HepG2 (cell line): ENCODE data around the gene TOMM20. TPM values are rescaled to one million over a fixed set of nuclear protein-coding genes. Genes with fewer than 3 reads are reported as not detected.
A peak's percentile ranks its signal among the peaks of the same experiment; 100 is the strongest.

Source experiments
- ATAC-seq: fragments of 200-7000 bp; cut with Tn5 transposase; 3 replicates; pipeline ENCODE4 v1.9.1; 2020; ENCODE audit warnings: mild to moderate bottlenecking, moderate library complexity
- BruUV-seq: library from RNA; stranded (reverse); fragments of 400-500 nt; replicated peaks from 2 replicates; lab custom pipeline; 2021; lab: Mats Ljungman, UMichigan
- CTCF ChIA-PET: fragments of 300-600 bp; formaldehyde crosslinking; extraction: SDS; loops from one replicate; lab custom pipeline; 2021; ENCODE audit warnings: low total read pairs, inconsistent platforms, low intra/inter-chr PET ratio; lab: Yijun Ruan, JAX
- POLR2A ChIA-PET: fragments of 350-600 bp; sonication (Branson Sonifier 250); formaldehyde crosslinking; loops from one replicate; lab custom pipeline; 2020; ENCODE audit warnings: antibody characterized with exemption, inconsistent platforms; lab: Yijun Ruan, JAX
- DNase-seq: peaks from one replicate; pipeline ENCODE4 v3.0.0-alpha.2; 2015; ENCODE audit warnings: low spot score
- FAIRE-seq: peaks from 3 replicates; lab custom pipeline; 2011; peaks lifted over from hg19 to GRCh38; lab: Jason Lieb, UNC
- H2AFZ ChIP-seq: one replicate; pipeline ENCODE4 v1.6.1; 2011; ENCODE audit warnings: low read length, inconsistent platforms
- H3K27ac ChIP-seq: fragments of 300-600 bp; 3 replicates; pipeline ENCODE4 v1.8.0; 2011; ENCODE audit warnings: mixed run types, mild to moderate bottlenecking, mixed read lengths, low read length, inconsistent platforms; ENCODE audit not compliant: insufficient read depth; ENCODE audit errors: extremely low read length
- H3K27me3 ChIP-seq, 2 experiments: fragments of 200-600 bp in 1 of 2; 2 replicates in 1 of 2; 3 replicates in 1 of 2; pipeline versions ENCODE4 v1.6.0 to v1.8.0; 2011; ENCODE audit warnings: low read length in 2 of 2, mild to moderate bottlenecking in 2 of 2, moderate library complexity in 2 of 2, inconsistent platforms in 1 of 2; ENCODE audit not compliant: insufficient read depth in 2 of 2, control insufficient read depth in 1 of 2
- H3K36me3 ChIP-seq, 2 experiments: fragments of 200-600 bp in 1 of 2; replicated peaks in 1 of 2; 2 replicates in 1 of 2; 3 replicates in 1 of 2; pipeline versions ENCODE4 v1.5.1 to v1.8.0; 2011; ENCODE audit warnings: low read length in 2 of 2, inconsistent platforms in 1 of 2; ENCODE audit not compliant: insufficient read depth in 2 of 2, control insufficient read depth in 1 of 2
- H3K4me1 ChIP-seq: 2 replicates; pipeline ENCODE4 v1.5.1; 2012; ENCODE audit warnings: low read length, inconsistent platforms; ENCODE audit not compliant: insufficient read depth
- H3K4me2 ChIP-seq: 2 replicates; pipeline ENCODE4 v1.6.0; 2011; ENCODE audit warnings: low read depth, low read length, inconsistent platforms
- H3K4me3 ChIP-seq, 3 experiments: fragments of 200-600 bp in 1 of 3; sonication (generic), shearing (Covaris generic) in 1 of 3; replicated peaks in 1 of 3; 2 replicates each; pipeline ENCODE4 v1.5.1; 2011 to 2016; ENCODE audit warnings: low read length in 3 of 3, inconsistent platforms in 2 of 3, low read depth in 2 of 3, mild to moderate bottlenecking in 2 of 3, control low read depth in 1 of 3, mixed read lengths in 1 of 3; ENCODE audit not compliant: insufficient read depth in 1 of 3
- H3K79me2 ChIP-seq: one replicate; pipeline ENCODE4 v1.6.1; 2011; ENCODE audit warnings: low read length, inconsistent platforms; ENCODE audit not compliant: insufficient read depth
- H3K9ac ChIP-seq: 2 replicates; pipeline ENCODE4 v1.6.0; 2011; ENCODE audit warnings: mild to moderate bottlenecking, low read depth, low read length, inconsistent platforms; ENCODE audit not compliant: insufficient read depth
- H3K9me3 ChIP-seq: 2 replicates; pipeline ENCODE4 v1.5.1; 2012; ENCODE audit warnings: mild to moderate bottlenecking, low read length
- H4K20me1 ChIP-seq: 2 replicates; pipeline ENCODE4 v1.6.0; 2011; ENCODE audit warnings: inconsistent platforms, mild to moderate bottlenecking, low read length, moderate library complexity; ENCODE audit not compliant: insufficient read depth
- HOXA7 ChIP-seq: sonication (generic); formaldehyde crosslinking; IDR thresholded peaks from 2 replicates; pipeline ENCODE4 v1.8.1; 2022; ENCODE audit warnings: mild to moderate bottlenecking, missing genetic modification reagents, moderate library complexity
- JUND ChIP-seq: sonication (generic); formaldehyde crosslinking; IDR thresholded peaks from 2 replicates; pipeline ENCODE4 v1.8.0; 2022; ENCODE audit warnings: mild to moderate bottlenecking, missing genetic modification reagents
- ZNF121 ChIP-seq: sonication (generic); formaldehyde crosslinking; IDR thresholded peaks from 2 replicates; pipeline ENCODE4 v1.5.0; 2020; ENCODE audit warnings: mild to moderate bottlenecking, missing genetic modification reagents
- ZNF737 ChIP-seq: sonication (generic); formaldehyde crosslinking; IDR thresholded peaks from 2 replicates; pipeline ENCODE4 v1.5.0; 2020; ENCODE audit warnings: missing genetic modification reagents, mild to moderate bottlenecking, borderline replicate concordance
- in situ Hi-C: cut with HindIII; loops from 2 replicates; pipeline ENCODE4 v1.10.0; 2017; ENCODE audit warnings: low pct_unique_long_range_greater_than_20kb; ENCODE audit not compliant: extremely low pct_ligation_motif_present
- intact Hi-C: fragments of 100-400 bp; cut with micrococcal nuclease; formaldehyde crosslinking; loops from one replicate; pipeline ENCODE4 v1.10.0; 2022; ENCODE audit not compliant: unreplicated experiment
- polyA plus RNA-seq, 8 experiments: library from polyadenylated mRNA; depleted of rRNA in 3 of 8; stranded (reverse) in 7 of 8; unstranded in 1 of 8; fragments of >200 nt; fragmentation: Illumina TruSeq in 4 of 8; extraction: Trizol in 4 of 8; gene quantifications; 2 replicates each; pipeline versions ENCODE4 v1.2.1 to v1.2.3, GENCODE V29; 2011 to 2016; ENCODE audit warnings: low read depth in 4 of 8, missing spikeins in 1 of 8, mixed read lengths in 1 of 8; ENCODE audit not compliant: insufficient read depth in 1 of 8
- total RNA-seq, 5 experiments: library from RNA; depleted of rRNA; stranded (reverse); fragments of >200 nt; fragmentation: Illumina TruSeq; extraction: Trizol; gene quantifications; 2 replicates each; pipeline ENCODE4 v1.2.3, GENCODE V29; 2016; ENCODE audit warnings: low read depth in 1 of 5
- TF ChIP-seq, protein P1 (sequence below): sonication (generic); formaldehyde crosslinking; IDR thresholded peaks from 2 replicates; pipeline ENCODE4 v1.4.0; 2020; ENCODE audit warnings: missing genetic modification reagents
- TF ChIP-seq, protein P2 (sequence below): sonication (generic); formaldehyde crosslinking; IDR thresholded peaks from 2 replicates; pipeline ENCODE4 v1.4.0; 2020; ENCODE audit warnings: missing genetic modification reagents, borderline replicate concordance
- TF ChIP-seq, protein P3 (sequence below): sonication (generic); formaldehyde crosslinking; IDR thresholded peaks from 2 replicates; pipeline ENCODE4 v1.5.0; 2020; ENCODE audit warnings: mild to moderate bottlenecking, missing genetic modification reagents

The TOMM20 gene
- total and polyA plus RNA-seq, 2 of the 13 experiments (the other 11 are each of a cell fraction or from before 2014, with no cell fraction given): 153 to 376 TPM

DNA sequence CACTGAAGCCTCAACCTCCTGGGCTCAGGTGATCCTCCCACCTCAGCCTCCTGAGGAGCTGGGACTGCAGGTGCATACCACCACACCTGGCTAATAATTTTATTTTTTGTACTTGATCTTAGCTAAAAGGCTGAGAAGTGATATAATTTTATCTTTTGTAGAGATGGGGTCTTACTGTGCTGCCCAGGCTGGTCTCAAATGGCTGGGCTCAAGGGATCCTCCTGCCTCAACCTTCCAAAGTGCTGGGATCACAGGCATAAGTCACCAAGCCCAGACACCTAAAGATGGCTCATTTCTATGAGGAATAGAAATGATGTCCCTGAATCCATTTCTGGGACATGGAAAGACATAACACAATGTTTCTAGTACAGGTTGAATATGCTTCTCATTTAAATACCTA is 57.8 kb downstream of the TOMM20 start:
- intact Hi-C loops (no loop called here), in situ Hi-C loops (loop anchor here (5.0 kb wide), 1 partner anchor 459 kb away; the partner anchor contains the start of gene IRF2BP2)
- Histone ChIP-seq H3K27me3 (no peaks in the 10 kb centered on the region; a peak in 1 of 5 replicates), H3K4me3 (no peak overlapping the region), H3K36me3 (0 out of 5 replicates have a peak, but pooled peaks cover 0 to 4% of the 10 kb centered on the region in 2 experiments), H4K20me1 (no peaks in the 10 kb centered on the region), H3K27ac (peak overlapping the region; percentile 86), H3K79me2 (peaks cover 47% of the 10 kb centered on the region), H3K4me2 (peak overlapping the region; percentile 86), H3K4me1 (peaks cover 91% of the 10 kb centered on the region), H3K9ac (peak overlapping the region; percentile 90; the same call in 1 of the 2 replicates), H2AFZ (no peak overlapping the region), H3K9me3 (no peaks in the 10 kb centered on the region)
- DNase-seq (no peak), FAIRE-seq (no peak), ATAC-seq (no peak)
- ChIA-PET CTCF (no interaction called here), POLR2A (interaction anchor here (0.8 to 9.6 kb wide), 34 partner anchors 10 to 471 kb away, joined by 3 to 309 read pairs (median 6); partner anchors contain the start of gene IRF2BP2)
- TF ChIP-seq, protein P1, sequence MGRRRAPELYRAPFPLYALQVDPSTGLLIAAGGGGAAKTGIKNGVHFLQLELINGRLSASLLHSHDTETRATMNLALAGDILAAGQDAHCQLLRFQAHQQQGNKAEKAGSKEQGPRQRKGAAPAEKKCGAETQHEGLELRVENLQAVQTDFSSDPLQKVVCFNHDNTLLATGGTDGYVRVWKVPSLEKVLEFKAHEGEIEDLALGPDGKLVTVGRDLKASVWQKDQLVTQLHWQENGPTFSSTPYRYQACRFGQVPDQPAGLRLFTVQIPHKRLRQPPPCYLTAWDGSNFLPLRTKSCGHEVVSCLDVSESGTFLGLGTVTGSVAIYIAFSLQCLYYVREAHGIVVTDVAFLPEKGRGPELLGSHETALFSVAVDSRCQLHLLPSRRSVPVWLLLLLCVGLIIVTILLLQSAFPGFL (CRISPR knock-in tag): no peak
- TF ChIP-seq JUND (CRISPR knock-in tag): no peak
- peak; percentile 89 for TF ChIP-seq ZNF121 (CRISPR knock-in tag)
- TF ChIP-seq, protein P2, sequence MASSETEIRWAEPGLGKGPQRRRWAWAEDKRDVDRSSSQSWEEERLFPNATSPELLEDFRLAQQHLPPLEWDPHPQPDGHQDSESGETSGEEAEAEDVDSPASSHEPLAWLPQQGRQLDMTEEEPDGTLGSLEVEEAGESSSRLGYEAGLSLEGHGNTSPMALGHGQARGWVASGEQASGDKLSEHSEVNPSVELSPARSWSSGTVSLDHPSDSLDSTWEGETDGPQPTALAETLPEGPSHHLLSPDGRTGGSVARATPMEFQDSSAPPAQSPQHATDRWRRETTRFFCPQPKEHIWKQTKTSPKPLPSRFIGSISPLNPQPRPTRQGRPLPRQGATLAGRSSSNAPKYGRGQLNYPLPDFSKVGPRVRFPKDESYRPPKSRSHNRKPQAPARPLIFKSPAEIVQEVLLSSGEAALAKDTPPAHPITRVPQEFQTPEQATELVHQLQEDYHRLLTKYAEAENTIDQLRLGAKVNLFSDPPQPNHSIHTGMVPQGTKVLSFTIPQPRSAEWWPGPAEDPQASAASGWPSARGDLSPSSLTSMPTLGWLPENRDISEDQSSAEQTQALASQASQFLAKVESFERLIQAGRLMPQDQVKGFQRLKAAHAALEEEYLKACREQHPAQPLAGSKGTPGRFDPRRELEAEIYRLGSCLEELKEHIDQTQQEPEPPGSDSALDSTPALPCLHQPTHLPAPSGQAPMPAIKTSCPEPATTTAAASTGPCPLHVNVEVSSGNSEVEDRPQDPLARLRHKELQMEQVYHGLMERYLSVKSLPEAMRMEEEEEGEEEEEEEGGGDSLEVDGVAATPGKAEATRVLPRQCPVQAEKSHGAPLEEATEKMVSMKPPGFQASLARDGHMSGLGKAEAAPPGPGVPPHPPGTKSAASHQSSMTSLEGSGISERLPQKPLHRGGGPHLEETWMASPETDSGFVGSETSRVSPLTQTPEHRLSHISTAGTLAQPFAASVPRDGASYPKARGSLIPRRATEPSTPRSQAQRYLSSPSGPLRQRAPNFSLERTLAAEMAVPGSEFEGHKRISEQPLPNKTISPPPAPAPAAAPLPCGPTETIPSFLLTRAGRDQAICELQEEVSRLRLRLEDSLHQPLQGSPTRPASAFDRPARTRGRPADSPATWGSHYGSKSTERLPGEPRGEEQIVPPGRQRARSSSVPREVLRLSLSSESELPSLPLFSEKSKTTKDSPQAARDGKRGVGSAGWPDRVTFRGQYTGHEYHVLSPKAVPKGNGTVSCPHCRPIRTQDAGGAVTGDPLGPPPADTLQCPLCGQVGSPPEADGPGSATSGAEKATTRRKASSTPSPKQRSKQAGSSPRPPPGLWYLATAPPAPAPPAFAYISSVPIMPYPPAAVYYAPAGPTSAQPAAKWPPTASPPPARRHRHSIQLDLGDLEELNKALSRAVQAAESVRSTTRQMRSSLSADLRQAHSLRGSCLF: no peak
- TF ChIP-seq, protein P3, sequence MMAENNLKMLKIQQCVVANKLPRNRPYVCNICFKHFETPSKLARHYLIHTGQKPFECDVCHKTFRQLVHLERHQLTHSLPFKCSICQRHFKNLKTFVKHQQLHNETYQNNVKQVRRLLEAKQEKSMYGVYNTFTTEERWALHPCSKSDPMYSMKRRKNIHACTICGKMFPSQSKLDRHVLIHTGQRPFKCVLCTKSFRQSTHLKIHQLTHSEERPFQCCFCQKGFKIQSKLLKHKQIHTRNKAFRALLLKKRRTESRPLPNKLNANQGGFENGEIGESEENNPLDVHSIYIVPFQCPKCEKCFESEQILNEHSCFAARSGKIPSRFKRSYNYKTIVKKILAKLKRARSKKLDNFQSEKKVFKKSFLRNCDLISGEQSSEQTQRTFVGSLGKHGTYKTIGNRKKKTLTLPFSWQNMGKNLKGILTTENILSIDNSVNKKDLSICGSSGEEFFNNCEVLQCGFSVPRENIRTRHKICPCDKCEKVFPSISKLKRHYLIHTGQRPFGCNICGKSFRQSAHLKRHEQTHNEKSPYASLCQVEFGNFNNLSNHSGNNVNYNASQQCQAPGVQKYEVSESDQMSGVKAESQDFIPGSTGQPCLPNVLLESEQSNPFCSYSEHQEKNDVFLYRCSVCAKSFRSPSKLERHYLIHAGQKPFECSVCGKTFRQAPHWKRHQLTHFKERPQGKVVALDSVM: peak; percentile 8
- TF ChIP-seq ZNF737 (CRISPR knock-in tag): no peak
- TF ChIP-seq HOXA7 (CRISPR knock-in tag): no peak
- no TSS peak for BruUV-seq
